Muscle of back (tissue), 13 donors: Measurements from ENCODE around the gene XIST. TPM values are rescaled to one million over a fixed set of nuclear protein-coding genes. Genes with fewer than 3 reads are reported as not detected.
A peak's percentile ranks its signal among the peaks of the same experiment; 100 is the strongest.
"Not testable (repeated sequence)": the region's sequence is repeated elsewhere in the genome, so short reads cannot be mapped to it uniquely, and the experiment has no call there.

ENCODE experiments used
- DNase-seq, 3 donors: peaks; one replicate each; pipeline versions ENCODE4 v3.0.0 to v3.0.0-alpha.2; 2013
- long read RNA-seq, 9 donors: transcript quantifications; one replicate each; lab custom pipeline, GENCODE V29; 2026
- polyA plus RNA-seq, 10 donors: library from polyadenylated mRNA; unstranded; fragments of 120-200 nt; gene quantifications; one replicate each; pipeline ENCODE4 v1.2.1, GENCODE V29; 2013; ENCODE audit not compliant: insufficient read length in 10 of 10

The XIST gene
- polyA plus RNA-seq, result 100 to 1,000 TPM in 4 of 10 donors, 1 to 10 TPM in 5, under 1 TPM in 1; 0.37 to 449 (median 1.9) TPM
- long read RNA-seq, donor 1, full-length matches to known transcripts, result 12 of 129 reads
- long read RNA-seq, donor 1, partial matches to known transcripts, result 117 of 129 reads
- long read RNA-seq, donor 1, other reads (novel, unspliced or antisense), result 0 of 129 reads
- long read RNA-seq, donor 2, result 0 reads
- long read RNA-seq, donor 3, result 0 reads
- long read RNA-seq, donor 4, result 0 reads
- long read RNA-seq, donor 5, full-length matches to known transcripts, result 1 of 1 reads
- long read RNA-seq, donor 5, partial matches to known transcripts, result 0 of 1 reads
- long read RNA-seq, donor 5, other reads (novel, unspliced or antisense), result 0 of 1 reads
- long read RNA-seq, donor 6, result 0 reads
- long read RNA-seq, donor 7, result 0 reads
- long read RNA-seq, donor 8, full-length matches to known transcripts, result 7 of 106 reads
- long read RNA-seq, donor 8, partial matches to known transcripts, result 99 of 106 reads
- long read RNA-seq, donor 8, other reads (novel, unspliced or antisense), result 0 of 106 reads
- long read RNA-seq, donor 9, full-length matches to known transcripts, result 2 of 17 reads
- long read RNA-seq, donor 9, partial matches to known transcripts, result 15 of 17 reads
- long read RNA-seq, donor 9, other reads (novel, unspliced or antisense), result 0 of 17 reads

GRCh38 chrX:73852467-73852866 is at the start of gene XIST:
TSS of gene XIST (minus strand) at chrX:73852714.
- DNase-seq, result peak in 1 of 3 donors; percentile 88

GRCh38 chrX:73898315-73898714 is 45.8 kb upstream of the XIST start:
- not testable (repeated sequence) for DNase-seq

GRCh38 chrX:73892515-73893090 is 40.1 kb upstream of the XIST start:
- not testable (repeated sequence) for DNase-seq

GRCh38 chrX:73882260-73882659 is 29.7 kb upstream of the XIST start:
- DNase-seq, result not testable (repeated sequence)

GRCh38 chrX:73877687-73878086 is 25.2 kb upstream of the XIST start:
- DNase-seq, result no peak

- DNase-seq, result no peak
These were observed 24.4 kb upstream of the XIST start for GRCh38 chrX:73876911-73877310.

GRCh38 chrX:73868916-73869315 is 16.4 kb upstream of the XIST start:
- no peak for DNase-seq

GRCh38 chrX:73867144-73867543 is 14.6 kb upstream of the XIST start:
- DNase-seq, result no peak

GRCh38 chrX:73863852-73864251 is 11.3 kb upstream of the XIST start:
- DNase-seq, result no peak

- no peak for DNase-seq
These were observed 10.8 kb upstream of the XIST start for GRCh38 chrX:73863268-73863667.

GRCh38 chrX:73859622-73860021 is 7.1 kb upstream of the XIST start:
- no peak for DNase-seq

- peak; percentile 53 to 84 (median 72) for DNase-seq
These were observed 3.0 kb upstream of the XIST start for GRCh38 chrX:73855546-73855945.

GRCh38 chrX:73852022-73852421 is 492 bp downstream of the XIST start:
- DNase-seq, result peak in 1 of 3 donors; percentile 0

- peak in 1 of 3 donors; percentile 92 for DNase-seq
These were observed 1.2 kb downstream of the XIST start for GRCh38 chrX:73851014-73852009.

- peak in 1 of 3 donors; percentile 20 for DNase-seq
These were observed 2.1 kb downstream of the XIST start for GRCh38 chrX:73850124-73851013.

- DNase-seq, result no peak
These were observed 3.4 kb downstream of the XIST start for GRCh38 chrX:73849073-73849472.

GRCh38 chrX:73847991-73848390 is 4.5 kb downstream of the XIST start:
- DNase-seq, result no peak

GRCh38 chrX:73847100-73847499 is 5.4 kb downstream of the XIST start:
- no peak for DNase-seq

GRCh38 chrX:73842541-73843234 is 9.8 kb downstream of the XIST start:
- no peak for DNase-seq

- DNase-seq, result no peak
These were observed 11.2 kb downstream of the XIST start for GRCh38 chrX:73841337-73841736.
